ENCODE measurements around the gene TLX1. TPM values are rescaled to one million over a fixed set of nuclear protein-coding genes. Genes with fewer than 3 reads are reported as not detected.

TLX1 gene
- total RNA-seq, result under 0.01 TPM in 1 of 2 replicates, not detected in the other

GRCh38 chr10:101130984-101131961 lies at the start of gene TLX1:
TLX1 (plus strand) TSS chr10:101131300; CDS start chr10:101131542, 242 bp downstream.

Other genes with a start within 250 kb of the TLX1 start
- gene SLF2, start 218.3 kb upstream of the TLX1 start, total RNA-seq, result 11.6 and 23.0 TPM in 2 replicates
- 0.21 and 0.96 TPM in 2 replicates for gene SEMA4G, start 161.8 kb upstream of the TLX1 start, total RNA-seq
- gene MRPL43, start 143.8 kb upstream of the TLX1 start, total RNA-seq, result 44.6 and 55.0 TPM in 2 replicates
- gene TWNK, start 143.8 kb upstream of the TLX1 start, total RNA-seq, result 8.4 and 11.9 TPM in 2 replicates
- 53.5 and 91.6 TPM in 2 replicates for gene LZTS2, start 131.5 kb upstream of the TLX1 start, total RNA-seq
- 1.1 and 2.4 TPM in 2 replicates for gene PDZD7, start 100.2 kb upstream of the TLX1 start, total RNA-seq
- 13.4 and 36.6 TPM in 2 replicates for gene SFXN3, start 100.1 kb upstream of the TLX1 start, total RNA-seq
- 0.64 and 1.2 TPM in 2 replicates for gene KAZALD1, start 69.3 kb upstream of the TLX1 start, total RNA-seq
- gene LBX1, start 98.2 kb downstream of the TLX1 start, total RNA-seq, result not detected in 2 replicates
- gene BTRC, start 222.9 kb downstream of the TLX1 start, total RNA-seq, result 9.0 and 9.6 TPM in 2 replicates

Measured in tracheal epithelial cell (primary cell).